ENCODE results near the gene MAEA. TPM values are rescaled to one million over a fixed set of nuclear protein-coding genes. Genes with fewer than 3 reads are reported as not detected.

The MAEA gene
- total and polyA plus RNA-seq, 2 experiments from 2014 or later = 49.8 to 99.0 TPM

GRCh38 chr4:1309261-1310010 is 19.7 kb downstream of the MAEA start:
- Histone ChIP-seq H4K20me1 (replicated peaks; ENCODE audit: insufficient read depth) (peaks cover 25% of the 10 kb centered on the region; the same call in 1 of the 2 replicates), H3K4me1 (ENCODE audit: insufficient read depth) (peaks cover 8% of the 10 kb centered on the region), H3K27ac (ENCODE audit: low read depth) (peak overlapping the region; percentile 93), H2AFZ (no peak overlapping the region), H3K4me2 (peak overlapping the region; percentile 77), H3K79me2 (replicated peaks; ENCODE audit: insufficient read depth) (peaks cover 86% of the 10 kb centered on the region), H3K9me2 (ENCODE audit: insufficient read depth) (no peaks in the 10 kb centered on the region), H3K27me3 (ENCODE audit: insufficient read depth) (no peaks in the 10 kb centered on the region), H3F3A (replicated peaks; ENCODE audit: low read depth) (peaks cover 3% of the 10 kb centered on the region; the same call in 1 of the 2 replicates), H3K4me3 (peak overlapping the region; percentile 49), H3K36me3 (ENCODE audit: insufficient read depth) (peaks cover 15% of the 10 kb centered on the region; the same call in 1 of the 2 replicates)
- peaks cover 24% of the 10 kb centered on the region for H3K4me1 Mint-ChIP-seq
- ATAC-seq (peak; percentile 98), DNase-seq (ENCODE audit: low spot score) (peak; percentile 98)
- H3K36me3 Mint-ChIP-seq (ENCODE audit: low read depth) = peaks cover 33% of the 10 kb centered on the region
- H3K9me3 Mint-ChIP-seq = peaks cover 5% of the 10 kb centered on the region; the same call in 1 of the 3 replicates
- peak overlapping the region; percentile 97 for H3K27ac Mint-ChIP-seq
- no peak for TF ChIP-seq POLR2AphosphoS5 (IDR thresholded peaks at IDR 0.05; ENCODE audit: low read depth)
- TF ChIP-seq ZNF114 (CRISPR knock-in tag; IDR thresholded peaks at IDR 0.05) = no peak
- no peak for TF ChIP-seq ZNF331 (CRISPR knock-in tag; IDR thresholded peaks at IDR 0.05; ENCODE audit: low read depth)
- no peak for TF ChIP-seq EZH2 (IDR thresholded peaks at IDR 0.05; ENCODE audit: low read depth, unreplicated experiment)
- TF ChIP-seq NANOG (IDR thresholded peaks at IDR 0.05; ENCODE audit: borderline replicate concordance) = no peak
- 0 out of 2 replicates have a peak, but pooled peaks have one; percentile 26 for TF ChIP-seq ETS1 (IDR thresholded peaks at IDR 0.05)
- peak; percentile 2 for TF ChIP-seq REST (IDR thresholded peaks at IDR 0.05; ENCODE audit: unreplicated experiment)
- no peak for TF ChIP-seq EZH2phosphoT487 (IDR thresholded peaks at IDR 0.05; ENCODE audit: unreplicated experiment)
- TF ChIP-seq STAT1 (IDR thresholded peaks at IDR 0.05; ENCODE audit: unreplicated experiment) = no peak
- 0 out of 2 replicates have a peak, but pooled peaks have one; percentile 4 for TF ChIP-seq CREB1 (CRISPR knock-in tag; IDR thresholded peaks at IDR 0.05; ENCODE audit: low read depth)
- TF ChIP-seq JUNB (IDR thresholded peaks at IDR 0.05; ENCODE audit: unreplicated experiment) = no peak
- TF ChIP-seq ZNF462 (CRISPR knock-in tag; IDR thresholded peaks at IDR 0.05) = no peak
- 0 out of 4 replicates have a peak, but pooled peaks of 1 of the 2 experiments have one; percentile 4 for TF ChIP-seq CTCF (conservative IDR thresholded peaks at IDR 0.05; ENCODE audit: low read depth in 2 of 2)
- peak overlapping the region; percentile 62 for H3K4me3 Mint-ChIP-seq
- H3K27me3 Mint-ChIP-seq (ENCODE audit: insufficient read depth, low read depth, poor library complexity) = peaks cover 5% of the 10 kb centered on the region
